H1 (cell line): ENCODE measurements around the gene PLD2. TPM values are rescaled to one million over a fixed set of nuclear protein-coding genes. Genes with fewer than 3 reads are reported as not detected.

ENCODE experiments used
- CTCF ChIA-PET: fragments of 300-600 bp; sonication (Branson Sonifier 250); formaldehyde crosslinking; loops from one replicate; lab custom pipeline; 2021; ENCODE audit not compliant: partially characterized antibody; lab: Charles Lee
- POLR2A ChIA-PET: fragments of 300-600 bp; sonication (Branson Sonifier 250); formaldehyde crosslinking; loops from one replicate; lab custom pipeline; 2021; ENCODE audit warnings: inconsistent platforms; ENCODE audit not compliant: partially characterized antibody; lab: Charles Lee
- DNase-seq, 2 experiments: peaks; one replicate each; pipeline versions ENCODE4 v3.0.0 to v3.0.0-alpha.2; 2010 to 2022; ENCODE audit warnings: low spot score in 2 of 2, low read depth in 1 of 2, mixed read lengths in 1 of 2
- FAIRE-seq: peaks from 2 replicates; lab custom pipeline; 2011; peaks lifted over from hg19 to GRCh38; lab: Jason Lieb, UNC
- H2AFZ ChIP-seq: 2 replicates; pipeline ENCODE4 v1.8.1; 2012; ENCODE audit warnings: low read length, inconsistent platforms
- H2AK5ac ChIP-seq: 2 replicates; pipeline ENCODE4 v1.6.1; 2013; ENCODE audit warnings: low read depth, low read length
- H2BK120ac ChIP-seq: replicated peaks from 2 replicates; pipeline ENCODE3; 2013; ENCODE audit warnings: low read depth, low read length, inconsistent platforms
- H2BK12ac ChIP-seq: 2 replicates; pipeline ENCODE4 v1.6.1; 2013; ENCODE audit warnings: low read depth, low read length
- H2BK15ac ChIP-seq: 2 replicates; pipeline ENCODE4 v1.6.1; 2013; ENCODE audit warnings: low read length
- H2BK20ac ChIP-seq: 2 replicates; pipeline ENCODE4 v1.6.1; 2013; ENCODE audit warnings: low read length
- H2BK5ac ChIP-seq: 2 replicates; pipeline ENCODE4 v1.6.1; 2013; ENCODE audit warnings: low read depth, low read length
- H3K14ac ChIP-seq: 2 replicates; pipeline ENCODE4 v1.6.1; 2013; ENCODE audit warnings: inconsistent platforms; ENCODE audit not compliant: insufficient read length
- H3K18ac ChIP-seq: 2 replicates; pipeline ENCODE4 v1.6.1; 2013; ENCODE audit warnings: low read length; ENCODE audit errors: extremely low read depth
- H3K23ac ChIP-seq: 2 replicates; pipeline ENCODE4 v1.6.1; 2013; ENCODE audit warnings: inconsistent platforms; ENCODE audit not compliant: insufficient read length
- H3K23me2 ChIP-seq: 2 replicates; pipeline ENCODE4 v1.6.1; 2013; ENCODE audit warnings: low read depth, low read length
- H3K27ac ChIP-seq: 2 replicates; pipeline ENCODE4 v1.6.1; 2011; ENCODE audit warnings: low read depth, low read length, inconsistent platforms
- H3K27me3 ChIP-seq, 4 experiments: replicated peaks in 1 of 4; 1 replicate in 1 of 4; 2 replicates in 3 of 4; pipeline versions ENCODE4 v1.6.1 to v1.8.1; 2011 to 2013; ENCODE audit warnings: low read length in 3 of 4, mild to moderate bottlenecking in 3 of 4, inconsistent platforms in 2 of 4, mixed read lengths in 2 of 4, moderate library complexity in 1 of 4; ENCODE audit not compliant: control insufficient read depth in 3 of 4, insufficient read depth in 3 of 4; ENCODE audit errors: extremely low read depth in 1 of 4
- H3K36me3 ChIP-seq, 4 experiments: 2 replicates each; pipeline versions ENCODE4 v1.6.1 to v1.8.1; 2011 to 2013; ENCODE audit warnings: mild to moderate bottlenecking in 4 of 4, low read length in 3 of 4, moderate library complexity in 2 of 4, control low read depth in 1 of 4, inconsistent platforms in 1 of 4; ENCODE audit not compliant: insufficient read depth in 4 of 4, control insufficient read depth in 2 of 4
- H3K4ac ChIP-seq: replicated peaks from 2 replicates; pipeline ENCODE3; 2013; ENCODE audit warnings: low read length, low read depth, mixed read lengths, inconsistent platforms; ENCODE audit not compliant: insufficient read length
- H3K4me1 ChIP-seq, 4 experiments: replicated peaks in 1 of 4; 1 replicate in 1 of 4; 2 replicates in 3 of 4; pipeline versions ENCODE4 v1.6.1 to v1.8.1; 2011 to 2013; ENCODE audit warnings: low read length in 3 of 4, inconsistent platforms in 2 of 4, mixed read lengths in 1 of 4; ENCODE audit not compliant: insufficient read depth in 4 of 4, control insufficient read depth in 3 of 4
- H3K4me2 ChIP-seq, 2 experiments: 2 replicates each; pipeline versions ENCODE4 v1.6.1 to v1.8.1; 2011 to 2013; ENCODE audit warnings: low read depth in 2 of 2, low read length in 2 of 2, control low read depth in 1 of 2, inconsistent platforms in 1 of 2, mild to moderate bottlenecking in 1 of 2; ENCODE audit not compliant: insufficient read depth in 1 of 2
- H3K4me3 ChIP-seq, 4 experiments: fragments of 200-600, 300-600 bp in 1 of 4; sonication (generic), shearing (Covaris generic), sonication (Bioruptor Twin) in 1 of 4; 2 replicates each; pipeline versions ENCODE4 v1.5.1 to v1.8.1; 2011 to 2016; ENCODE audit warnings: low read length in 4 of 4, low read depth in 3 of 4, control low read depth in 2 of 4, inconsistent platforms in 2 of 4, mild to moderate bottlenecking in 2 of 4, mixed read lengths in 1 of 4, moderate library complexity in 1 of 4; ENCODE audit not compliant: insufficient read depth in 2 of 4; ENCODE audit errors: extremely low read depth in 1 of 4
- H3K56ac ChIP-seq: replicated peaks from 2 replicates; pipeline ENCODE3; 2013; ENCODE audit warnings: low read depth, mild to moderate bottlenecking, mixed read lengths, low read length, inconsistent platforms; ENCODE audit not compliant: insufficient read length
- H3K79me1 ChIP-seq: 2 replicates; pipeline ENCODE4 v1.6.1; 2013; ENCODE audit warnings: low read depth, low read length, control low read depth
- H3K79me2 ChIP-seq, 2 experiments: 2 replicates each; pipeline versions ENCODE4 v1.6.1 to v1.8.1; 2012 to 2013; ENCODE audit warnings: low read length in 2 of 2, mild to moderate bottlenecking in 2 of 2, inconsistent platforms in 1 of 2; ENCODE audit not compliant: insufficient read depth in 2 of 2, control insufficient read depth in 1 of 2
- H3K9ac ChIP-seq, 4 experiments: replicated peaks in 1 of 4; 1 replicate in 1 of 4; 2 replicates in 3 of 4; pipeline versions ENCODE4 v1.6.1 to v1.8.1; 2011 to 2013; ENCODE audit warnings: low read depth in 3 of 4, low read length in 3 of 4, control low read depth in 2 of 4, mild to moderate bottlenecking in 2 of 4, moderate library complexity in 2 of 4, inconsistent platforms in 1 of 4; ENCODE audit errors: extremely low read depth in 1 of 4
- H3K9me3 ChIP-seq, 2 experiments: 2 replicates each; pipeline versions ENCODE4 v1.6.1 to v1.8.1; 2012 to 2013; ENCODE audit warnings: mild to moderate bottlenecking in 2 of 2, moderate library complexity in 2 of 2, control low read depth in 1 of 2, inconsistent platforms in 1 of 2, low read depth in 1 of 2, low read length in 1 of 2, mixed read lengths in 1 of 2; ENCODE audit not compliant: insufficient read depth in 2 of 2
- H4K20me1 ChIP-seq, 2 experiments: replicated peaks in 1 of 2; 2 replicates each; pipeline versions ENCODE3 to v1.8.1; 2011 to 2013; ENCODE audit warnings: inconsistent platforms in 2 of 2, low read length in 2 of 2, mild to moderate bottlenecking in 1 of 2; ENCODE audit not compliant: insufficient read depth in 2 of 2, control insufficient read depth in 1 of 2
- H4K5ac ChIP-seq: 2 replicates; pipeline ENCODE4 v1.6.1; 2013; ENCODE audit warnings: low read length, low read depth, mixed read lengths, inconsistent platforms; ENCODE audit not compliant: insufficient read length
- H4K8ac ChIP-seq: 2 replicates; pipeline ENCODE4 v1.8.0; 2013; ENCODE audit warnings: mild to moderate bottlenecking, moderate library complexity, low read length, inconsistent platforms; ENCODE audit not compliant: insufficient read depth; ENCODE audit errors: extremely low read depth
- H4K91ac ChIP-seq: replicated peaks from 2 replicates; pipeline ENCODE3; 2013; ENCODE audit warnings: low read length, mixed read lengths, inconsistent platforms; ENCODE audit not compliant: insufficient read length
- ATF3 ChIP-seq: IDR thresholded peaks from 2 replicates; pipeline ENCODE4 v1.6.1; 2011; ENCODE audit warnings: low read depth, mild to moderate bottlenecking, low read length; ENCODE audit not compliant: insufficient read depth
- BACH1 ChIP-seq: IDR thresholded peaks from 2 replicates; pipeline ENCODE4 v1.6.1; 2012; ENCODE audit warnings: low read length, improper control_type of control experiment
- CEBPB ChIP-seq: IDR thresholded peaks from 2 replicates; pipeline ENCODE4 v1.6.1; 2012; ENCODE audit warnings: low read depth, low read length
- CTBP2 ChIP-seq: IDR thresholded peaks from 2 replicates; pipeline ENCODE4 v1.7.0; 2011; ENCODE audit warnings: borderline replicate concordance, mild to moderate bottlenecking, moderate library complexity, mixed read lengths, low read length; ENCODE audit not compliant: insufficient read depth, insufficient read length
- FOSL1 ChIP-seq: IDR thresholded peaks from 2 replicates; pipeline ENCODE4 v1.6.1; 2011; ENCODE audit warnings: mild to moderate bottlenecking, low read depth, low read length, moderate library complexity; ENCODE audit not compliant: insufficient read depth
- HDAC6 ChIP-seq: IDR thresholded peaks from one replicate; pipeline ENCODE4 v1.7.1; 2012; ENCODE audit warnings: low read depth, mild to moderate bottlenecking, inconsistent platforms, low read length, moderate library complexity
- JUN ChIP-seq: IDR thresholded peaks from 2 replicates; pipeline ENCODE4 v1.6.1; 2011; ENCODE audit warnings: low read depth, mild to moderate bottlenecking, improper control_type of control experiment, low read length
- JUND ChIP-seq: IDR thresholded peaks from 2 replicates; pipeline ENCODE4 v1.6.1; 2011; ENCODE audit warnings: mild to moderate bottlenecking, improper control_type of control experiment, low read length
- KDM1A ChIP-seq: fragments of 200-600, 300-600 bp; sonication (generic); IDR thresholded peaks from 2 replicates; pipeline ENCODE4 v1.7.1; 2016; ENCODE audit warnings: mild to moderate bottlenecking, low read length, borderline replicate concordance
- MAFK ChIP-seq: IDR thresholded peaks from 2 replicates; pipeline ENCODE4 v1.6.1; 2012; ENCODE audit warnings: low read depth, mild to moderate bottlenecking, improper control_type of control experiment, low read length
- NRF1 ChIP-seq: IDR thresholded peaks from 2 replicates; pipeline ENCODE4 v1.6.1; 2011; ENCODE audit warnings: mild to moderate bottlenecking, low read depth, low read length, improper control_type of control experiment
- SIX5 ChIP-seq: IDR thresholded peaks from 2 replicates; pipeline ENCODE4 v1.6.1; 2011; ENCODE audit warnings: mild to moderate bottlenecking, low read depth, low read length
- YY1 ChIP-seq: IDR thresholded peaks from 2 replicates; pipeline ENCODE4 v1.6.1; 2011; ENCODE audit warnings: low read depth, mild to moderate bottlenecking, low read length
- ZNF274 ChIP-seq: IDR thresholded peaks from 2 replicates; pipeline ENCODE4 v1.7.0; 2012; ENCODE audit warnings: low read length, borderline replicate concordance; ENCODE audit errors: extremely low read depth
- WGBS, 2 experiments: shearing (Covaris generic) in 1 of 2; methylation state at CpG; one replicate each; pipeline versions ENCODE4 v1.1.6 to v1.1.7; 2013 to 2015; ENCODE audit warnings: low lambda C conversion rate in 2 of 2, mixed read lengths in 2 of 2, inconsistent platforms in 1 of 2, low coverage in 1 of 2, missing lambda C conversion rate in 1 of 2; ENCODE audit not compliant: insufficient replicate concordance in 2 of 2, insufficient coverage in 1 of 2, insufficient read length in 1 of 2; ENCODE audit errors: extremely low coverage in 1 of 2, missing lambda C conversion rate in 1 of 2; 5-methylcytosine and 5-hydroxymethylcytosine counted together
- polyA plus RNA-seq, 7 experiments: library from polyadenylated mRNA; depleted of rRNA in 3 of 7; stranded (reverse) in 5 of 7; unstranded in 2 of 7; fragments of >200 nt in 5 of 7; fragments of 200-250 nt in 2 of 7; gene quantifications; 1 replicate in 5 of 7; 2 replicates in 1 of 7; 4 replicates in 1 of 7; pipeline versions ENCODE4 v1.2.1 to v1.2.3, GENCODE V29; 2011 to 2013; ENCODE audit warnings: missing spikeins in 2 of 7, mixed read lengths in 2 of 7
- total RNA-seq: library from RNA; stranded (reverse); fragmentation: NEBNext Ultra II Directional; extraction: Animal tissue kit (Norgen Biotek cat#: 25700); gene quantifications from 2 replicates; pipeline ENCODE4 v1.2.1, GENCODE V29; 2021

PLD2 gene
- total and polyA plus RNA-seq, 2 of the 8 experiments (the other 6 are each of a cell fraction or from before 2014, with no cell fraction given), result 44.3 to 48.4 TPM

GRCh38 chr17:4851084-4851483 lies 44.1 kb downstream of the PLD2 start:
- WGBS, 2 experiments, result 84% methylated on average over 3 of the region's 3 CpGs; no CpG with 5 or more reads in 1 of the 2 experiments
- TF ChIP-seq NRF1 (no peak), FOSL1 (no peak), HDAC6 (no peak), SIX5 (no peak), KDM1A (no peak), JUN (no peak), ZNF274 (no peak), CTBP2 (no peak), MAFK (no peak), BACH1 (no peak), YY1 (no peak), ATF3 (no peak), CEBPB (no peak), JUND (no peak)

More at GRCh38 chr17:4851084-4851483, 44.1 kb downstream of the PLD2 start:
- ChIA-PET CTCF (interaction anchor here (1.2 to 1.5 kb wide), 2 partner anchors 14 to 18 kb away, joined by 3 to 4 read pairs; partner anchors contain the start of gene MINK1), POLR2A (interaction anchor here (1.5 to 3.1 kb wide), 3 partner anchors 8 to 13 kb away, joined by 3 to 15 read pairs (median 5); no protein-coding TSS in a partner anchor)
- no peak overlapping the region for H2AFZ ChIP-seq
- no peaks in the 10 kb centered on the region; a peak in 1 of 8 replicates for H3K36me3 ChIP-seq
- H2BK5ac ChIP-seq, result no peak overlapping the region
- H2AK5ac ChIP-seq, result peak overlapping the region; percentile 54; the same call in 1 of the 2 replicates
- peaks cover 14 to 37% (median 29%) of the 10 kb centered on the region in 4 experiments for H3K4me1 ChIP-seq
- no peak overlapping the region for H2BK120ac ChIP-seq
- no peak overlapping the region for H3K4me3 ChIP-seq
- no peak overlapping the region for H3K56ac ChIP-seq
- no peak overlapping the region for H3K4ac ChIP-seq
- H4K8ac ChIP-seq, result peak overlapping the region; percentile 75; the same call in 1 of the 2 replicates
- H3K27ac ChIP-seq, result no peak overlapping the region
- peak overlapping the region; percentile 6; the same call in 1 of the 2 replicates for H2BK15ac ChIP-seq
- H3K79me1 ChIP-seq, result peaks cover 13% of the 10 kb centered on the region
- H2BK20ac ChIP-seq, result no peak overlapping the region
- peaks cover 4 to 54% of the 10 kb centered on the region in 2 experiments for H3K79me2 ChIP-seq
- H3K18ac ChIP-seq, result no peak overlapping the region
- H3K23me2 ChIP-seq, result peaks cover 7% of the 10 kb centered on the region; the same call in 1 of the 2 replicates
- DNase-seq, result no peak
- H3K23ac ChIP-seq, result no peak overlapping the region
- peak overlapping the region; percentile 75 for H4K91ac ChIP-seq
- no peak overlapping the region; a peak in 1 of 7 replicates for H3K9ac ChIP-seq
- H4K5ac ChIP-seq, result no peak overlapping the region
- H4K20me1 ChIP-seq, result no peaks in the 10 kb centered on the region
- H2BK12ac ChIP-seq, result peak overlapping the region; percentile 32; the same call in 1 of the 2 replicates
- FAIRE-seq, result no peak
- H3K14ac ChIP-seq, result no peak overlapping the region
- H3K27me3 ChIP-seq, result no peaks in the 10 kb centered on the region
- H3K4me2 ChIP-seq, result no peak overlapping the region; a peak in 1 of 4 replicates
- H3K9me3 ChIP-seq, result no peaks in the 10 kb centered on the region
